Measurements from ENCODE around the gene SNX33.

The SNX33 gene

DNA sequence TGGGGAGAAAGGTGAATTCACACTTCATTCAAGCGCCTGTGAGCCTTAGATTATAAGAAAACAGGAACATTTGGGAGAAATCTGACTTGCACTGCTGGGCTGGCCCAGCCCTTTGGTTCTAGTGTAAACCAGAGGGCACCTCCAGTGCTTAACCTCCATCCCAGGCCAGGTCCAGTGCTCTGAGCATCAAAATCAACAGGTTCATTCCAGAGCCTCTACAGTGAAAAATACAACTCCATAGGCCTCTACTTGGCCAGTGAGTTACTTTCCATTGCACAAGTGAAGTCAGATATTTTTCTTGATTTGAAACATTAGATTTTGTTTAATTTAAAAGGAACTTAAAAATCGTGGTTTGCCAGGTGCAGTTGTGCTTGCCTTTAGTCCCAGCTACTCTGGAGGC is 25.2 kb upstream of the SNX33 start:
- TF ChIP-seq ZNF70 (CRISPR knock-in tag; IDR thresholded peaks at IDR 0.05) (no peak), ARNTL (CRISPR knock-in tag; IDR thresholded peaks at IDR 0.05; ENCODE audit: borderline replicate concordance, low read depth) (no peak), ZNF8 (CRISPR knock-in tag; IDR thresholded peaks at IDR 0.05) (no peak), TOX (CRISPR knock-in tag; IDR thresholded peaks at IDR 0.05; ENCODE audit: borderline replicate concordance) (no peak), CSDC2 (CRISPR knock-in tag; IDR thresholded peaks at IDR 0.05) (no peak), SNAI2 (CRISPR knock-in tag; IDR thresholded peaks at IDR 0.05) (no peak), OSR1 (CRISPR knock-in tag; IDR thresholded peaks at IDR 0.05) (no peak), ISL1 (CRISPR knock-in tag; IDR thresholded peaks at IDR 0.05) (no peak), ZC3H10 (CRISPR knock-in tag; IDR thresholded peaks at IDR 0.05) (no peak), RARB (CRISPR knock-in tag; IDR thresholded peaks at IDR 0.05) (no peak), PPARA (CRISPR knock-in tag; IDR thresholded peaks at IDR 0.05; ENCODE audit: borderline replicate concordance) (no peak), BACH2 (CRISPR knock-in tag; IDR thresholded peaks at IDR 0.05; ENCODE audit: borderline replicate concordance) (no peak), ZNF565 (CRISPR knock-in tag; conservative IDR thresholded peaks at IDR 0.05; ENCODE audit: low read depth) (no peak), ZFP3 (CRISPR knock-in tag; IDR thresholded peaks at IDR 0.05) (no peak)
- TF ChIP-seq, protein P1, sequence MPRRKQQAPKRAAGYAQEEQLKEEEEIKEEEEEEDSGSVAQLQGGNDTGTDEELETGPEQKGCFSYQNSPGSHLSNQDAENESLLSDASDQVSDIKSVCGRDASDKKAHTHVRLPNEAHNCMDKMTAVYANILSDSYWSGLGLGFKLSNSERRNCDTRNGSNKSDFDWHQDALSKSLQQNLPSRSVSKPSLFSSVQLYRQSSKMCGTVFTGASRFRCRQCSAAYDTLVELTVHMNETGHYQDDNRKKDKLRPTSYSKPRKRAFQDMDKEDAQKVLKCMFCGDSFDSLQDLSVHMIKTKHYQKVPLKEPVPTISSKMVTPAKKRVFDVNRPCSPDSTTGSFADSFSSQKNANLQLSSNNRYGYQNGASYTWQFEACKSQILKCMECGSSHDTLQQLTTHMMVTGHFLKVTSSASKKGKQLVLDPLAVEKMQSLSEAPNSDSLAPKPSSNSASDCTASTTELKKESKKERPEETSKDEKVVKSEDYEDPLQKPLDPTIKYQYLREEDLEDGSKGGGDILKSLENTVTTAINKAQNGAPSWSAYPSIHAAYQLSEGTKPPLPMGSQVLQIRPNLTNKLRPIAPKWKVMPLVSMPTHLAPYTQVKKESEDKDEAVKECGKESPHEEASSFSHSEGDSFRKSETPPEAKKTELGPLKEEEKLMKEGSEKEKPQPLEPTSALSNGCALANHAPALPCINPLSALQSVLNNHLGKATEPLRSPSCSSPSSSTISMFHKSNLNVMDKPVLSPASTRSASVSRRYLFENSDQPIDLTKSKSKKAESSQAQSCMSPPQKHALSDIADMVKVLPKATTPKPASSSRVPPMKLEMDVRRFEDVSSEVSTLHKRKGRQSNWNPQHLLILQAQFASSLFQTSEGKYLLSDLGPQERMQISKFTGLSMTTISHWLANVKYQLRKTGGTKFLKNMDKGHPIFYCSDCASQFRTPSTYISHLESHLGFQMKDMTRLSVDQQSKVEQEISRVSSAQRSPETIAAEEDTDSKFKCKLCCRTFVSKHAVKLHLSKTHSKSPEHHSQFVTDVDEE (CRISPR knock-in tag; IDR thresholded peaks at IDR 0.05): no peak
- TF ChIP-seq, protein P2, sequence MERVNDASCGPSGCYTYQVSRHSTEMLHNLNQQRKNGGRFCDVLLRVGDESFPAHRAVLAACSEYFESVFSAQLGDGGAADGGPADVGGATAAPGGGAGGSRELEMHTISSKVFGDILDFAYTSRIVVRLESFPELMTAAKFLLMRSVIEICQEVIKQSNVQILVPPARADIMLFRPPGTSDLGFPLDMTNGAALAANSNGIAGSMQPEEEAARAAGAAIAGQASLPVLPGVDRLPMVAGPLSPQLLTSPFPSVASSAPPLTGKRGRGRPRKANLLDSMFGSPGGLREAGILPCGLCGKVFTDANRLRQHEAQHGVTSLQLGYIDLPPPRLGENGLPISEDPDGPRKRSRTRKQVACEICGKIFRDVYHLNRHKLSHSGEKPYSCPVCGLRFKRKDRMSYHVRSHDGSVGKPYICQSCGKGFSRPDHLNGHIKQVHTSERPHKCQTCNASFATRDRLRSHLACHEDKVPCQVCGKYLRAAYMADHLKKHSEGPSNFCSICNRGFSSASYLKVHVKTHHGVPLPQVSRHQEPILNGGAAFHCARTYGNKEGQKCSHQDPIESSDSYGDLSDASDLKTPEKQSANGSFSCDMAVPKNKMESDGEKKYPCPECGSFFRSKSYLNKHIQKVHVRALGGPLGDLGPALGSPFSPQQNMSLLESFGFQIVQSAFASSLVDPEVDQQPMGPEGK (CRISPR knock-in tag; IDR thresholded peaks at IDR 0.05; ENCODE audit: borderline replicate concordance): no peak
- TF ChIP-seq, protein P3, sequence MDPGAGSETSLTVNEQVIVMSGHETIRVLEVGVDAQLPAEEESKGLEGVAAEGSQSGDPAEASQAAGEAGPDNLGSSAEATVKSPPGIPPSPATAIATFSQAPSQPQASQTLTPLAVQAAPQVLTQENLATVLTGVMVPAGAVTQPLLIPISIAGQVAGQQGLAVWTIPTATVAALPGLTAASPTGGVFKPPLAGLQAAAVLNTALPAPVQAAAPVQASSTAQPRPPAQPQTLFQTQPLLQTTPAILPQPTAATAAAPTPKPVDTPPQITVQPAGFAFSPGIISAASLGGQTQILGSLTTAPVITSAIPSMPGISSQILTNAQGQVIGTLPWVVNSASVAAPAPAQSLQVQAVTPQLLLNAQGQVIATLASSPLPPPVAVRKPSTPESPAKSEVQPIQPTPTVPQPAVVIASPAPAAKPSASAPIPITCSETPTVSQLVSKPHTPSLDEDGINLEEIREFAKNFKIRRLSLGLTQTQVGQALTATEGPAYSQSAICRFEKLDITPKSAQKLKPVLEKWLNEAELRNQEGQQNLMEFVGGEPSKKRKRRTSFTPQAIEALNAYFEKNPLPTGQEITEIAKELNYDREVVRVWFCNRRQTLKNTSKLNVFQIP (CRISPR knock-in tag; IDR thresholded peaks at IDR 0.05; ENCODE audit: borderline replicate concordance, low read depth): no peak
- TF ChIP-seq, protein P4, sequence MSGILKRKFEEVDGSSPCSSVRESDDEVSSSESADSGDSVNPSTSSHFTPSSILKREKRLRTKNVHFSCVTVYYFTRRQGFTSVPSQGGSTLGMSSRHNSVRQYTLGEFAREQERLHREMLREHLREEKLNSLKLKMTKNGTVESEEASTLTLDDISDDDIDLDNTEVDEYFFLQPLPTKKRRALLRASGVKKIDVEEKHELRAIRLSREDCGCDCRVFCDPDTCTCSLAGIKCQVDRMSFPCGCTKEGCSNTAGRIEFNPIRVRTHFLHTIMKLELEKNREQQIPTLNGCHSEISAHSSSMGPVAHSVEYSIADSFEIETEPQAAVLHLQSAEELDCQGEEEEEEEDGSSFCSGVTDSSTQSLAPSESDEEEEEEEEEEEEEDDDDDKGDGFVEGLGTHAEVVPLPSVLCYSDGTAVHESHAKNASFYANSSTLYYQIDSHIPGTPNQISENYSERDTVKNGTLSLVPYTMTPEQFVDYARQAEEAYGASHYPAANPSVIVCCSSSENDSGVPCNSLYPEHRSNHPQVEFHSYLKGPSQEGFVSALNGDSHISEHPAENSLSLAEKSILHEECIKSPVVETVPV (CRISPR knock-in tag; IDR thresholded peaks at IDR 0.05): no peak
- TF ChIP-seq, protein P5, sequence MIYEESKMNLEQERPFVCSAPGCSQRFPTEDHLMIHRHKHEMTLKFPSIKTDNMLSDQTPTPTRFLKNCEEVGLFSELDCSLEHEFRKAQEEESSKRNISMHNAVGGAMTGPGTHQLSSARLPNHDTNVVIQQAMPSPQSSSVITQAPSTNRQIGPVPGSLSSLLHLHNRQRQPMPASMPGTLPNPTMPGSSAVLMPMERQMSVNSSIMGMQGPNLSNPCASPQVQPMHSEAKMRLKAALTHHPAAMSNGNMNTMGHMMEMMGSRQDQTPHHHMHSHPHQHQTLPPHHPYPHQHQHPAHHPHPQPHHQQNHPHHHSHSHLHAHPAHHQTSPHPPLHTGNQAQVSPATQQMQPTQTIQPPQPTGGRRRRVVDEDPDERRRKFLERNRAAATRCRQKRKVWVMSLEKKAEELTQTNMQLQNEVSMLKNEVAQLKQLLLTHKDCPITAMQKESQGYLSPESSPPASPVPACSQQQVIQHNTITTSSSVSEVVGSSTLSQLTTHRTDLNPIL (CRISPR knock-in tag; IDR thresholded peaks at IDR 0.05; ENCODE audit: low read depth): no peak

DNA sequence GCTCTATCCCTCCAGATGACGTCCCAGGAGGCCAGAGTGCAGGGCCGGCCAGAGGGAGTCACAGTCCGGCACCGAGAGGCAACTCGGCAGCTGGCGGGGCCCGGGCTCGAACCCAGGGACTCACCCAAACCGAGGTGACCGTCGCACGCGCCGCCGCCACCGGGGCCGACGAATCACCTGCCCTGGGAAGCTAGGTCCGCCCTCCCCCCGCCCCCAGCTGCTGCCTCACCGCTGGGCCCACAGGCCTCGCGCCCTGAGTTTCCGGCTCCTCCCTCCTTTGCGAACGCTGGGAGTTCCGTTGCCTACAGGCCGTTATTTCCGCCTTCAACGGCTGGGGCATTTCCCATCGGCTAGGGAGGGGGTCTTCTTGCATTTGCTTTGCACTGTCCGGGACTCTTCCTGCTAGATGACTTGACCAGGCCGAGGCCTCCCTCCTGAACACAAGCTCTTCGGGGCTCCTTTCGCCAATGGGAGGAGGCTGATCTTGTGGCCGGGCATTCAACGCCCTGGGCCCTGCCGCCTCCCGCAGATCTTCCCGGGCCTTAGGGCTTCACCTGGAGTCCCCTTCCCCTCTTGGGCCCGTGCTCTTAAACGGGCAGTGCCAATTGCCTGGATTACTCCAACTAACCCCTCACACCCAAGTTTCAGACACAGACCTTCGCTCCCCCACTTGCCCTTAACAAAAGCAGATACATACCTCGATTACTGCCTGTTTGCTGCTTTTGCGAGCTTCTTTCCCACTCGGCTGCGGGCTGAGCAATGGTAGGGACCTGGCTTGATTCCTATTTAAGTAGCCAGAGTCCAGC is 22.0 kb upstream of the SNX33 start, which contains the start of gene SNUPN:
SNUPN (minus strand) TSS at position 184 of the 806 bp plus-strand sequence. CDS start 4,674 bp downstream, outside the sequence.
- peak; percentile 89 for ATAC-seq

More for the DNA sequence above, 25.2 kb upstream of the SNX33 start:
- ATAC-seq: no peak

More for the DNA sequence above, 22.0 kb upstream of the SNX33 start, which contains the start of gene SNUPN:
- TF ChIP-seq, protein P2 (CRISPR knock-in tag; IDR thresholded peaks at IDR 0.05; ENCODE audit: borderline replicate concordance): peak; percentile 65; the same call in 1 of the 2 replicates
- TF ChIP-seq, protein P5 (CRISPR knock-in tag; IDR thresholded peaks at IDR 0.05; ENCODE audit: low read depth): no peak
- TF ChIP-seq ZNF565 (CRISPR knock-in tag; conservative IDR thresholded peaks at IDR 0.05; ENCODE audit: low read depth) (no peak), TCF4 (CRISPR knock-in tag; IDR thresholded peaks at IDR 0.05; ENCODE audit: borderline replicate concordance) (no peak)
- TF ChIP-seq, protein P3 (CRISPR knock-in tag; IDR thresholded peaks at IDR 0.05; ENCODE audit: borderline replicate concordance, low read depth): no peak
- TF ChIP-seq, protein P4 (CRISPR knock-in tag; IDR thresholded peaks at IDR 0.05): no peak

All from SK-N-SH treated with all-trans-retinoic acid at 6 μM for 48 hours (cell line).